ENCODE data around the gene TTC33. TPM values are rescaled to one million over a fixed set of nuclear protein-coding genes. Genes with fewer than 3 reads are reported as not detected.

Gene TTC33
- total RNA-seq, 1 experiment from 2014 or later = 12.6 TPM

DNA sequence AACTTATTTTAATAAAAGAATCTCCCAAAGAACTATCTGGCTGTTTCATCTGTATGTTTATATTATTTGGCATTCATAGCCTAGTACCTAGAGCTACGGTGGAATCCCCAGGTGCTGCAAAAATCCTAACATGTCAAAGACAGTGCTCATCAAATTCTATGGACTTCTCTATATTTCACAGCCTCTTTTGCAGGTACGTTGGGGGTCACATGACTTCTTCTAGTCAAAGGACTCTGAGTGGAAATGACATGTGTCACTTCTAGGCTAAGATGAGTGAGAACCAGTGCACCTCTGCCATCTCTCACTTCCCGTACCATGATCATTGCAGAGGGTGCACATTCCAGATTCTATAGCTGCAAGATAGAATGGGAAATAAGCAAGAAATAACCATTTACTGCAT, 148.6 kb downstream of the TTC33 start:
- H3K9me3 ChIP-seq (ENCODE audit: control insufficient read depth, insufficient read depth, low read depth, low read length) = no peaks in the 10 kb centered on the region
- no peak for TF ChIP-seq POLR2AphosphoS5 (IDR thresholded peaks at IDR 0.05; ENCODE audit: low read depth, low read length)
- no peak for TF ChIP-seq TCF7L2 (IDR thresholded peaks at IDR 0.05; ENCODE audit: low read depth, low read length)
- no peak for TF ChIP-seq REST (IDR thresholded peaks at IDR 0.05; ENCODE audit: insufficient read depth in 1 of 2, low read depth in 2 of 2, low read length in 1 of 2)
- TF ChIP-seq, protein P1, sequence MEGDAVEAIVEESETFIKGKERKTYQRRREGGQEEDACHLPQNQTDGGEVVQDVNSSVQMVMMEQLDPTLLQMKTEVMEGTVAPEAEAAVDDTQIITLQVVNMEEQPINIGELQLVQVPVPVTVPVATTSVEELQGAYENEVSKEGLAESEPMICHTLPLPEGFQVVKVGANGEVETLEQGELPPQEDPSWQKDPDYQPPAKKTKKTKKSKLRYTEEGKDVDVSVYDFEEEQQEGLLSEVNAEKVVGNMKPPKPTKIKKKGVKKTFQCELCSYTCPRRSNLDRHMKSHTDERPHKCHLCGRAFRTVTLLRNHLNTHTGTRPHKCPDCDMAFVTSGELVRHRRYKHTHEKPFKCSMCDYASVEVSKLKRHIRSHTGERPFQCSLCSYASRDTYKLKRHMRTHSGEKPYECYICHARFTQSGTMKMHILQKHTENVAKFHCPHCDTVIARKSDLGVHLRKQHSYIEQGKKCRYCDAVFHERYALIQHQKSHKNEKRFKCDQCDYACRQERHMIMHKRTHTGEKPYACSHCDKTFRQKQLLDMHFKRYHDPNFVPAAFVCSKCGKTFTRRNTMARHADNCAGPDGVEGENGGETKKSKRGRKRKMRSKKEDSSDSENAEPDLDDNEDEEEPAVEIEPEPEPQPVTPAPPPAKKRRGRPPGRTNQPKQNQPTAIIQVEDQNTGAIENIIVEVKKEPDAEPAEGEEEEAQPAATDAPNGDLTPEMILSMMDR (IDR thresholded peaks at IDR 0.05) = no peak
- TF ChIP-seq SIN3A (IDR thresholded peaks at IDR 0.05; ENCODE audit: borderline replicate concordance, insufficient read depth, low read depth, low read length) = no peak
- intact Hi-C loops (cut with micrococcal nuclease; ENCODE audit: unreplicated experiment) (no loop called here), in situ Hi-C loops (cut with HindIII; ENCODE audit: low pct_unique_long_range_greater_than_20kb, low sequenced_read_pairs) (no loop called here)
- CTCF ChIA-PET = no interaction called here
- ATAC-seq = no peak
- no peaks in the 10 kb centered on the region for H3K4me1 ChIP-seq (ENCODE audit: control insufficient read depth, insufficient read depth, low read length)
- no TSS peak for BruUV-seq (replicated peaks)
- no peak overlapping the region for H3K4me3 ChIP-seq (ENCODE audit: low read depth in 2 of 2, low read length in 2 of 2)
- DNase-seq (ENCODE audit: low read depth, low spot score) = no peak
- no peak overlapping the region for H3K27ac ChIP-seq (ENCODE audit: low read length)
- H3K36me3 ChIP-seq (ENCODE audit: control insufficient read depth, insufficient read depth, low read length) = no peaks in the 10 kb centered on the region
- POLR2A ChIA-PET = no interaction called here
- H3K27me3 ChIP-seq (ENCODE audit: control insufficient read depth, insufficient read depth, low read length) = no peaks in the 10 kb centered on the region

GRCh38 chr5:40606077-40606765, 149.5 kb downstream of the TTC33 start:
- intact Hi-C loops (cut with micrococcal nuclease; ENCODE audit: unreplicated experiment) = no loop called here
- ATAC-seq (no peak), DNase-seq (ENCODE audit: low read depth, low spot score) (no peak)
- Histone ChIP-seq H3K36me3 (ENCODE audit: control insufficient read depth, insufficient read depth, low read length) (no peaks in the 10 kb centered on the region), H3K4me1 (ENCODE audit: control insufficient read depth, insufficient read depth, low read length) (no peaks in the 10 kb centered on the region), H3K27me3 (ENCODE audit: control insufficient read depth, insufficient read depth, low read length) (no peaks in the 10 kb centered on the region), H3K9me3 (ENCODE audit: control insufficient read depth, insufficient read depth, low read depth, low read length) (no peaks in the 10 kb centered on the region), H3K27ac (ENCODE audit: low read length) (no peak overlapping the region), H3K4me3 (ENCODE audit: low read depth in 2 of 2, low read length in 2 of 2) (no peak overlapping the region)
- no TSS peak for BruUV-seq (replicated peaks)
- POLR2A ChIA-PET = no interaction called here
- in situ Hi-C loops (cut with HindIII; ENCODE audit: low pct_unique_long_range_greater_than_20kb, low sequenced_read_pairs) = no loop called here
- CTCF ChIA-PET = no interaction called here
- TF ChIP-seq TCF7L2 (IDR thresholded peaks at IDR 0.05; ENCODE audit: low read depth, low read length) (no peak), POLR2AphosphoS5 (IDR thresholded peaks at IDR 0.05; ENCODE audit: low read depth, low read length) (no peak), SIN3A (IDR thresholded peaks at IDR 0.05; ENCODE audit: borderline replicate concordance, insufficient read depth, low read depth, low read length) (no peak), REST (IDR thresholded peaks at IDR 0.05; ENCODE audit: insufficient read depth in 1 of 2, low read depth in 2 of 2, low read length in 1 of 2) (no peak)
- TF ChIP-seq, protein P1 (IDR thresholded peaks at IDR 0.05) = no peak
